ENCODE measurements around the gene PLA2G1B.

Gene PLA2G1B

DNA sequence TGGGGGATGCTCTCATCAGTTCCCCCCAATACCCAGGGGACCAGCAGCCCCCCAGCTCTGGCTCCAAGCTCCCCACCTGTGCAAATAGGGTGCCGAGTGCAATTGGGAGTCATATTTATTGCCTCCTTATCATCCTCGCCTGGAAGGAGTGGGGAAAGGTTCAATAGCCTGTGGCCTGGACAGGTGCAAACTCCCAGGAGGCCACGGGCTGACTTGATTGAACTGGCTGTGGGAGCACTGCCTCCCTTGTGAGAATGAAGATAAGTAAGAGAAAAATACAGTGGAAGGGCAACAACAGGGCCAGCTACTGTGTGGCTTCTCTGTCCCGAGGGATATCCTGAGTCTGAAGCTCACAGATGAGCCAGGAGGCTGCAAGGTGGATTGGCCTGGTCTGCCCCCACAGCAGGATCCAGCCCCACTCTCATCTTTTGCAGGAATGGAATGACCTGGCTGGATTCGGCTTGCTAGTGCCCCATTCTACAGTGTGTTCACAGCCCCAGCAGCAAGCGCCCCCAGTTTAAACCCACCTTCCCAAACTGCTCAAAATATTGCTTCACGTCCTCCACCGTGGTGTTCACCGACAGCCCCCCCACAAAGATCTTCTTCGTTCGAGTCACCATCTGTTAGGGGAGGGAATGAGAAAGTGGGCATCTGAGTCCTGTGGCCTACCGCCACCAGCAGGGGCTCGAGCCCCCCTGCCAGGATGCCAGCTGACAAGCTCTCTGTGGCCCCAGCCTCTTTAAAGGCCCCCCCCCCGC is 35.1 kb upstream of the PLA2G1B start:
- Histone ChIP-seq H3K27ac (ENCODE audit: low read depth, low read length) (no peak overlapping the region), H3K9ac (ENCODE audit: low read length) (no peak overlapping the region), H3K4me2 (ENCODE audit: low read depth, low read length, poor library complexity, severe bottlenecking) (no peak overlapping the region), H3F3A (ENCODE audit: insufficient read depth) (no peaks in the 10 kb centered on the region), H3K9me2 (replicated peaks; ENCODE audit: insufficient read depth, low read length) (no peaks in the 10 kb centered on the region), H3K4me3 (ENCODE audit: insufficient read depth, low read length, poor library complexity, severe bottlenecking) (no peak overlapping the region), H3K9me3 (ENCODE audit: insufficient read depth, low read length) (no peaks in the 10 kb centered on the region), H2AFZ (ENCODE audit: low read depth, low read length, severe bottlenecking) (no peak overlapping the region), H4K20me1 (ENCODE audit: low read depth, low read length) (no peaks in the 10 kb centered on the region), H3K27me3 (ENCODE audit: low read length) (no peaks in the 10 kb centered on the region), H3K36me3 (ENCODE audit: low read length) (no peaks in the 10 kb centered on the region), H3K79me2 (ENCODE audit: insufficient read depth, low read length) (no peaks in the 10 kb centered on the region)
- TF ChIP-seq EZH2phosphoT487 (conservative IDR thresholded peaks at IDR 0.05; ENCODE audit: low read length), result no peak
- TF ChIP-seq, protein P1, sequence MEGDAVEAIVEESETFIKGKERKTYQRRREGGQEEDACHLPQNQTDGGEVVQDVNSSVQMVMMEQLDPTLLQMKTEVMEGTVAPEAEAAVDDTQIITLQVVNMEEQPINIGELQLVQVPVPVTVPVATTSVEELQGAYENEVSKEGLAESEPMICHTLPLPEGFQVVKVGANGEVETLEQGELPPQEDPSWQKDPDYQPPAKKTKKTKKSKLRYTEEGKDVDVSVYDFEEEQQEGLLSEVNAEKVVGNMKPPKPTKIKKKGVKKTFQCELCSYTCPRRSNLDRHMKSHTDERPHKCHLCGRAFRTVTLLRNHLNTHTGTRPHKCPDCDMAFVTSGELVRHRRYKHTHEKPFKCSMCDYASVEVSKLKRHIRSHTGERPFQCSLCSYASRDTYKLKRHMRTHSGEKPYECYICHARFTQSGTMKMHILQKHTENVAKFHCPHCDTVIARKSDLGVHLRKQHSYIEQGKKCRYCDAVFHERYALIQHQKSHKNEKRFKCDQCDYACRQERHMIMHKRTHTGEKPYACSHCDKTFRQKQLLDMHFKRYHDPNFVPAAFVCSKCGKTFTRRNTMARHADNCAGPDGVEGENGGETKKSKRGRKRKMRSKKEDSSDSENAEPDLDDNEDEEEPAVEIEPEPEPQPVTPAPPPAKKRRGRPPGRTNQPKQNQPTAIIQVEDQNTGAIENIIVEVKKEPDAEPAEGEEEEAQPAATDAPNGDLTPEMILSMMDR (IDR thresholded peaks at IDR 0.05; ENCODE audit: insufficient read depth, low read length, poor library complexity, severe bottlenecking), result no peak

GRCh38 chr12:120361506-120362208 is 34.1 kb upstream of the PLA2G1B start:
- Histone ChIP-seq H3K79me2 (ENCODE audit: insufficient read depth, low read length) (no peaks in the 10 kb centered on the region), H3K9me3 (ENCODE audit: insufficient read depth, low read length) (no peaks in the 10 kb centered on the region), H3K4me2 (ENCODE audit: low read depth, low read length, poor library complexity, severe bottlenecking) (no peak overlapping the region), H3K27me3 (ENCODE audit: low read length) (no peaks in the 10 kb centered on the region), H3K9ac (ENCODE audit: low read length) (no peak overlapping the region), H3K36me3 (ENCODE audit: low read length) (no peaks in the 10 kb centered on the region), H3K4me3 (ENCODE audit: insufficient read depth, low read length, poor library complexity, severe bottlenecking) (no peak overlapping the region), H4K20me1 (ENCODE audit: low read depth, low read length) (no peaks in the 10 kb centered on the region), H3F3A (ENCODE audit: insufficient read depth) (no peaks in the 10 kb centered on the region), H2AFZ (ENCODE audit: low read depth, low read length, severe bottlenecking) (no peak overlapping the region), H3K9me2 (replicated peaks; ENCODE audit: insufficient read depth, low read length) (no peaks in the 10 kb centered on the region), H3K27ac (ENCODE audit: low read depth, low read length) (no peak overlapping the region)
- TF ChIP-seq, protein P1 (IDR thresholded peaks at IDR 0.05; ENCODE audit: insufficient read depth, low read length, poor library complexity, severe bottlenecking), result no peak
- no peak for TF ChIP-seq EZH2phosphoT487 (conservative IDR thresholded peaks at IDR 0.05; ENCODE audit: low read length)

DNA sequence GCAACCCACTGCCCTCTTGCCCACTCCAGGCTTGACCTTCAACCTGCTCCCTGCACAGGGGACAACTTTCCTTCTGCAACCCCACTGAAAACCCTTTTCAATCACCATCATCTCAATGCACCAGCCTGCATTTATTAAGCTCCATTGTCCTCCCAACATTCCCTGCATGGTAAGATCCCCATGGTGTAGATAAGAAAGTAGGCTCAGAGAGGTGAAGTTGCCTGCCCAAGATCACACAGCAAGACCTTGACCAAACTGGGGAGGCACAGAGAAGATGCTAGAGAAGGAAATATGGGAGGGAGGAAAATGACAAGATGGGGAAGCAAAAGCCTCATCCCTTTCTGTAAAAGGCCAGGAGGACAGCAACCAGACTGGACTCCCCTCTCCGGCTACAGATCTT is 31.5 kb upstream of the PLA2G1B start:
- Histone ChIP-seq H3K9me2 (replicated peaks; ENCODE audit: insufficient read depth, low read length) (no peaks in the 10 kb centered on the region), H3K27me3 (ENCODE audit: low read length) (no peaks in the 10 kb centered on the region), H3K79me2 (ENCODE audit: insufficient read depth, low read length) (no peaks in the 10 kb centered on the region), H3F3A (ENCODE audit: insufficient read depth) (no peaks in the 10 kb centered on the region), H3K27ac (ENCODE audit: low read depth, low read length) (no peak overlapping the region), H3K36me3 (ENCODE audit: low read length) (no peaks in the 10 kb centered on the region), H3K4me3 (ENCODE audit: insufficient read depth, low read length, poor library complexity, severe bottlenecking) (no peak overlapping the region), H3K9me3 (ENCODE audit: insufficient read depth, low read length) (no peaks in the 10 kb centered on the region), H4K20me1 (ENCODE audit: low read depth, low read length) (no peaks in the 10 kb centered on the region), H2AFZ (ENCODE audit: low read depth, low read length, severe bottlenecking) (no peak overlapping the region), H3K9ac (ENCODE audit: low read length) (no peak overlapping the region), H3K4me2 (ENCODE audit: low read depth, low read length, poor library complexity, severe bottlenecking) (no peak overlapping the region)
- TF ChIP-seq EZH2phosphoT487 (conservative IDR thresholded peaks at IDR 0.05; ENCODE audit: low read length), result no peak

Measured in SU-DHL-6 (cell line).